Panc1 (cell line): ENCODE results near the gene INPP4B. TPM values are rescaled to one million over a fixed set of nuclear protein-coding genes. Genes with fewer than 3 reads are reported as not detected.

Experiments
- ATAC-seq: fragments of 200-7000 bp; cut with Tn5 transposase; 2 replicates; pipeline ENCODE4 v1.9.1; 2020; ENCODE audit warnings: mild to moderate bottlenecking, moderate library complexity
- BruUV-seq: library from RNA; stranded (reverse); fragments of 400-500 nt; replicated peaks from 2 replicates; lab custom pipeline; 2021; lab: Mats Ljungman, UMichigan
- CTCF ChIA-PET: fragments of 300-600 bp; sonication (Branson Sonifier 250); formaldehyde crosslinking; loops from one replicate; lab custom pipeline; 2022; ENCODE audit warnings: antibody characterized with exemption; lab: Charles Lee
- POLR2A ChIA-PET: fragments of 300-600 bp; sonication (Branson Sonifier 250); formaldehyde crosslinking; loops from one replicate; lab custom pipeline; 2022; ENCODE audit warnings: antibody characterized with exemption; lab: Charles Lee
- DNase-seq: peaks from one replicate; pipeline ENCODE4 v3.0.0-alpha.2; 2010; ENCODE audit warnings: low read depth, low spot score
- H3K27ac ChIP-seq: 2 replicates; pipeline ENCODE4 v1.5.1; 2011; ENCODE audit warnings: mild to moderate bottlenecking, low read length, inconsistent platforms
- H3K27me3 ChIP-seq: fragments of 200-500 bp; sonication (Bioruptor generic); 2 replicates; pipeline ENCODE4 v1.6.0; 2014; ENCODE audit warnings: low read length, inconsistent platforms; ENCODE audit not compliant: control insufficient read depth, insufficient read depth
- H3K36me3 ChIP-seq: fragments of 200-500 bp; sonication (Bioruptor generic); 2 replicates; pipeline ENCODE4 v1.5.1; 2014; ENCODE audit warnings: inconsistent platforms, mild to moderate bottlenecking, low read length, moderate library complexity; ENCODE audit not compliant: control insufficient read depth, insufficient read depth
- H3K4me1 ChIP-seq: 2 replicates; pipeline ENCODE4 v1.5.1; 2011; ENCODE audit warnings: inconsistent platforms, mild to moderate bottlenecking, low read length, moderate library complexity; ENCODE audit not compliant: control insufficient read depth, insufficient read depth
- H3K4me3 ChIP-seq, 2 experiments: 2 replicates each; pipeline ENCODE4 v1.5.1; 2011 to 2012; ENCODE audit warnings: low read depth in 2 of 2, low read length in 2 of 2, mild to moderate bottlenecking in 2 of 2, inconsistent platforms in 1 of 2, moderate library complexity in 1 of 2
- H3K9me3 ChIP-seq: fragments of 200-500 bp; sonication (Bioruptor generic); 2 replicates; pipeline ENCODE4 v1.5.1; 2014; ENCODE audit warnings: low read depth, mild to moderate bottlenecking, inconsistent platforms, low read length, moderate library complexity; ENCODE audit not compliant: control insufficient read depth, insufficient read depth
- POLR2AphosphoS5 ChIP-seq: IDR thresholded peaks from 2 replicates; pipeline ENCODE4 v1.6.1; 2012; ENCODE audit warnings: mild to moderate bottlenecking, low read depth, low read length, moderate library complexity
- REST ChIP-seq, 2 experiments: IDR thresholded peaks; 2 replicates each; pipeline ENCODE4 v1.6.1; 2011 to 2012; ENCODE audit warnings: low read depth in 2 of 2, control low read depth in 1 of 2, low read length in 1 of 2, mild to moderate bottlenecking in 1 of 2, moderate library complexity in 1 of 2; ENCODE audit not compliant: insufficient read depth in 1 of 2
- SIN3A ChIP-seq: IDR thresholded peaks from 2 replicates; pipeline ENCODE4 v1.6.1; 2012; ENCODE audit warnings: low read depth, mild to moderate bottlenecking, low read length, moderate library complexity, borderline replicate concordance; ENCODE audit not compliant: insufficient read depth
- TCF7L2 ChIP-seq: IDR thresholded peaks from 2 replicates; pipeline ENCODE4 v1.6.1; 2011; ENCODE audit warnings: mild to moderate bottlenecking, low read depth, low read length, inconsistent platforms
- in situ Hi-C: cut with HindIII; loops from 2 replicates; pipeline ENCODE4 v1.10.0; 2016; ENCODE audit warnings: low sequenced_read_pairs, low pct_unique_long_range_greater_than_20kb
- intact Hi-C: fragments of 100-400 bp; cut with micrococcal nuclease; formaldehyde crosslinking; loops from one replicate; pipeline ENCODE4 v1.10.0; 2022; ENCODE audit not compliant: unreplicated experiment
- total RNA-seq: library from RNA; stranded (reverse); gene quantifications from one replicate; pipeline ENCODE4 v1.2.1, GENCODE V29; 2021; ENCODE audit not compliant: unreplicated experiment
- TF ChIP-seq, protein P1 (sequence below): fragments of 450-650 bp; IDR thresholded peaks from 2 replicates; pipeline ENCODE4 v1.5.1; 2017; ENCODE audit warnings: mild to moderate bottlenecking

Gene INPP4B
- total RNA-seq, 1 experiment from 2014 or later = 4.5 TPM

GRCh38 chr4:142861351-142861750, 15.2 kb upstream of the INPP4B start:
- ChIA-PET POLR2A (no interaction called here), CTCF (no interaction called here)
- DNase-seq (no peak), ATAC-seq (no peak)
- H3K27me3 ChIP-seq = no peaks in the 10 kb centered on the region
- TF ChIP-seq, protein P1, sequence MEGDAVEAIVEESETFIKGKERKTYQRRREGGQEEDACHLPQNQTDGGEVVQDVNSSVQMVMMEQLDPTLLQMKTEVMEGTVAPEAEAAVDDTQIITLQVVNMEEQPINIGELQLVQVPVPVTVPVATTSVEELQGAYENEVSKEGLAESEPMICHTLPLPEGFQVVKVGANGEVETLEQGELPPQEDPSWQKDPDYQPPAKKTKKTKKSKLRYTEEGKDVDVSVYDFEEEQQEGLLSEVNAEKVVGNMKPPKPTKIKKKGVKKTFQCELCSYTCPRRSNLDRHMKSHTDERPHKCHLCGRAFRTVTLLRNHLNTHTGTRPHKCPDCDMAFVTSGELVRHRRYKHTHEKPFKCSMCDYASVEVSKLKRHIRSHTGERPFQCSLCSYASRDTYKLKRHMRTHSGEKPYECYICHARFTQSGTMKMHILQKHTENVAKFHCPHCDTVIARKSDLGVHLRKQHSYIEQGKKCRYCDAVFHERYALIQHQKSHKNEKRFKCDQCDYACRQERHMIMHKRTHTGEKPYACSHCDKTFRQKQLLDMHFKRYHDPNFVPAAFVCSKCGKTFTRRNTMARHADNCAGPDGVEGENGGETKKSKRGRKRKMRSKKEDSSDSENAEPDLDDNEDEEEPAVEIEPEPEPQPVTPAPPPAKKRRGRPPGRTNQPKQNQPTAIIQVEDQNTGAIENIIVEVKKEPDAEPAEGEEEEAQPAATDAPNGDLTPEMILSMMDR = no peak
- TF ChIP-seq REST (IDR thresholded peaks at IDR 0.05; ENCODE audit: insufficient read depth in 1 of 2, low read depth in 2 of 2, low read length in 1 of 2) = no peak
- H3K4me3 ChIP-seq = no peak overlapping the region
- no peaks in the 10 kb centered on the region for H3K4me1 ChIP-seq
- in situ Hi-C loops (no loop called here), intact Hi-C loops (no loop called here)
- no peak overlapping the region for H3K27ac ChIP-seq
- H3K36me3 ChIP-seq = no peaks in the 10 kb centered on the region
- no peaks in the 10 kb centered on the region for H3K9me3 ChIP-seq
- no TSS peak for BruUV-seq

DNA sequence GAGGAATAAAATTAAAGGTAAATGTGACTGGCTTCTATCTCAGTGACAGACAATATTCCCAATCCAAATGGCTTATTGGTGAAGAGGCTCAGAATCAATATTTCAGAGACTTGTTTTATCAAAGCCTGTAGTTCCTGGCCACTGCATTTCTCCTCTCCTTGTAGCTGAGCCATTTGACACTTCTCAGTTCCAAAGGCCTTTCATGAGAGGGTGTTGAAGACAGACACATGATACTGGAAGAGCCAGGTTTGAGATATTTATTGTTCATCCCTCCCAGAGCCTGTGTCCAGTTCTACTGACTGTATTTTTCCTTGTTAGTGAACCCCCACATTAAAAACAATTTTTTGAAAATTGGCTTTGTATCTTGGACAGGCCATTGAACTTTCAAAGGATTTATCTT, 12.9 kb upstream of the INPP4B start:
- Histone ChIP-seq H3K4me1 (no peaks in the 10 kb centered on the region), H3K27ac (no peak overlapping the region), H3K27me3 (no peaks in the 10 kb centered on the region), H3K36me3 (no peaks in the 10 kb centered on the region), H3K9me3 (no peaks in the 10 kb centered on the region), H3K4me3 (no peak overlapping the region)
- ATAC-seq = no peak
- BruUV-seq = no TSS peak
- TF ChIP-seq TCF7L2 (no peak), SIN3A (no peak), REST (IDR thresholded peaks at IDR 0.05; ENCODE audit: insufficient read depth in 1 of 2, low read depth in 2 of 2, low read length in 1 of 2) (no peak), POLR2AphosphoS5 (no peak)
- TF ChIP-seq, protein P1 = no peak
- in situ Hi-C loops = no loop called here
- intact Hi-C loops = no loop called here
- no peak for DNase-seq
- ChIA-PET CTCF (interaction anchor here (0.5 kb wide), 1 partner anchor 157 kb away, joined by 5 read pairs; no protein-coding TSS in a partner anchor), POLR2A (no interaction called here)
